SK-N-MC (cell line): ENCODE measurements around the gene HPS4.

ENCODE experiments used
- EZH2 ChIP-seq: fragments of 200-600 bp; sonication (generic); IDR thresholded peaks from one replicate; pipeline ENCODE4 v1.6.1; 2017; ENCODE audit warnings: antibody characterized with exemption
- POLR2AphosphoS5 ChIP-seq: IDR thresholded peaks from 2 replicates; pipeline ENCODE4 v1.6.1; 2012; ENCODE audit warnings: mild to moderate bottlenecking, low read depth, low read length, borderline replicate concordance

- TF ChIP-seq POLR2AphosphoS5 (no peak), EZH2 (no peak)
Measured at GRCh38 chr22:26527167-26527566, 43.6 kb upstream of the HPS4 start.
